Measurements from ENCODE around the gene PDE5A. TPM values are rescaled to one million over a fixed set of nuclear protein-coding genes. Genes with fewer than 3 reads are reported as not detected.
A peak's percentile ranks its signal among the peaks of the same experiment; 100 is the strongest.

The PDE5A gene
- total RNA-seq, 4 donors from 2014 or later, result 34.6 to 52.7 (median 46.4) TPM

DNA sequence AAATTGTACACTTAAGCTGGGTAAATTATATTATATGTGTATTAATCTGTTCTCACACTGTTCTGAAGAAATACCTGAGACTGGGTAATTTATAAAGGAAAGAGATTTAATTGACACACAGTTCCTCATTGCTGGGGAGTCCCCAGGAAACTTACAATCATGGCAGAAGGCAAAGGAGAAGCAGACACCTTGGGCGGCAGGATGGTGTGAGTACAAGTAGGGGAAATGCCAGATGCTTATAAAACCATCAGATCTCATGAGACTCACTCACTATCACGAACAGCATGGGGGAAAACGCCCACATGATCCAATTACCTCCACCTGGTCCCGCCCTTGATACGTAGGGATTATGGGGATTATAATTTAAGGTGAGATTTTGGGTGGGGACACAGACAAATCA, 34.9 kb downstream of the PDE5A start:
- 68 to 70% methylated on average over 2 to 5 of the region's 5 CpGs for WGBS, 2 donors (ENCODE audit: low coverage in 1 of 2)
- intact Hi-C loops (cut with DNase I; ENCODE audit: low total_unique reads) (no loop called here), in situ Hi-C loops (cut with MboI; ENCODE audit: low pct_ligation_motif_present in 1 of 4, low pct_unique_long_range_greater_than_20kb in 1 of 4, low sequenced_read_pairs in 3 of 4) (no loop called here)
- no peak for DNase-seq
- H3K36me3 ChIP-seq, result no peaks in the 10 kb centered on the region
- peaks cover 0 to under 1% of the 10 kb centered on the region in 2 donors for H3K9me3 ChIP-seq
- H3K27ac ChIP-seq, result peak overlapping the region in 1 of 4 donors; percentile 17
- no peaks in the 10 kb centered on the region for H3K27me3 ChIP-seq
- TF ChIP-seq POLR2AphosphoS5 (IDR thresholded peaks at IDR 0.05), result no peak
- no peak for TF ChIP-seq POLR2A (IDR thresholded peaks at IDR 0.05)
- no peak overlapping the region for H3K4me3 ChIP-seq
- peaks cover 5 to 55% (median 9%) of the 10 kb centered on the region in 4 donors for H3K4me1 ChIP-seq

DNA sequence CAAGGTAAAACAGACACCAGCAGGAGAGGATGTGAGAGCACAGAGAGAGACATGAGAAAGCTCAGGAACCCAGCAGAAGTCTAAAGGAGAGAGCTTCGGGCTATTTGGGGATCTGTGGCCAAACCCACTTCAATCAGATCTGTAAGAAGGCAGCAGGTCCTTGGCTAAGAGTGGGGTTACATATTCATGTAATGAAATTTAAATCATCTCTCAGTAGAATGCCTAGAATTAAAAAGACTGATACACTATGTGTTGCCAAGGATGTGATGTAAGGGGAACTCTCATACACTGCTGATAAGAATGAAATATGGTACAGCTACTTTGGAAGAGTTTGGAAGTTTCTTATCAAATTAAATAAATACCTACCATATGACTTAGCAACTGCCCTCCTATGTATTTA, 35.8 kb downstream of the PDE5A start:
- Histone ChIP-seq H3K4me1 (peaks cover 5 to 50% (median 9%) of the 10 kb centered on the region in 4 donors), H3K27me3 (no peaks in the 10 kb centered on the region), H3K9me3 (no peaks in the 10 kb centered on the region), H3K27ac (peak overlapping the region in 2 of 4 donors; percentile 17 to 23), H3K36me3 (no peaks in the 10 kb centered on the region), H3K4me3 (no peak overlapping the region)
- DNase-seq, result no peak
- intact Hi-C loops (cut with DNase I; ENCODE audit: low total_unique reads) (no loop called here), in situ Hi-C loops (cut with MboI; ENCODE audit: low pct_ligation_motif_present in 1 of 4, low pct_unique_long_range_greater_than_20kb in 1 of 4, low sequenced_read_pairs in 3 of 4) (no loop called here)
- whole genome bisulfite sequencing, 2 donors (ENCODE audit: low coverage in 1 of 2), result 92% methylated on average over 1 of the region's 1 CpG; no CpG with 5 or more reads in 1 of the 2 donors
- no peak for TF ChIP-seq EP300 (IDR thresholded peaks at IDR 0.05; ENCODE audit: low read depth)
- TF ChIP-seq POLR2A (IDR thresholded peaks at IDR 0.05), result no peak
- TF ChIP-seq, protein P1, sequence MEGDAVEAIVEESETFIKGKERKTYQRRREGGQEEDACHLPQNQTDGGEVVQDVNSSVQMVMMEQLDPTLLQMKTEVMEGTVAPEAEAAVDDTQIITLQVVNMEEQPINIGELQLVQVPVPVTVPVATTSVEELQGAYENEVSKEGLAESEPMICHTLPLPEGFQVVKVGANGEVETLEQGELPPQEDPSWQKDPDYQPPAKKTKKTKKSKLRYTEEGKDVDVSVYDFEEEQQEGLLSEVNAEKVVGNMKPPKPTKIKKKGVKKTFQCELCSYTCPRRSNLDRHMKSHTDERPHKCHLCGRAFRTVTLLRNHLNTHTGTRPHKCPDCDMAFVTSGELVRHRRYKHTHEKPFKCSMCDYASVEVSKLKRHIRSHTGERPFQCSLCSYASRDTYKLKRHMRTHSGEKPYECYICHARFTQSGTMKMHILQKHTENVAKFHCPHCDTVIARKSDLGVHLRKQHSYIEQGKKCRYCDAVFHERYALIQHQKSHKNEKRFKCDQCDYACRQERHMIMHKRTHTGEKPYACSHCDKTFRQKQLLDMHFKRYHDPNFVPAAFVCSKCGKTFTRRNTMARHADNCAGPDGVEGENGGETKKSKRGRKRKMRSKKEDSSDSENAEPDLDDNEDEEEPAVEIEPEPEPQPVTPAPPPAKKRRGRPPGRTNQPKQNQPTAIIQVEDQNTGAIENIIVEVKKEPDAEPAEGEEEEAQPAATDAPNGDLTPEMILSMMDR (IDR thresholded peaks at IDR 0.05), result no peak
- no peak for TF ChIP-seq POLR2AphosphoS5 (IDR thresholded peaks at IDR 0.05)

DNA sequence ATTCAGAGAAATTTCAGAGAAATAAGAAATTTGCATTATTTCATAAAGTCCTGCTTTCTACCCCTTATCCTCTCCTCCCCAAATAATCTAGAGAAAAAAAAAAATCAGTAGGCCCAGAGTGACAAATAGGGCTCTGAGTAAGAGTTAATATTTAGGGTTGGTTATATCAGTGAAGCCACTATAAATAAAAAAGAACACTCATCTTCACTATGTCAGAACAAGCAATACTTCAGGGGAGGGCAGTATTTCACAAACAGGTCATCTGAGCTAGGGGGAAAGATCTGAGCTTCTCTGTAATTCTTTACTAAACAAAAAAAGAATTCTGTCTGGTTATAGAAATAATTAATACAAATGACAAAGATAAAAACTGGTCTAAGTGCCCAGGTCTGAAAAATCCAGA, 39.4 kb downstream of the PDE5A start:
- peaks cover 0 to 36% (median 7%) of the 10 kb centered on the region in 4 donors for H3K4me1 ChIP-seq
- no peak overlapping the region for H3K4me3 ChIP-seq
- intact Hi-C loops (cut with DNase I; ENCODE audit: low total_unique reads), result no loop called here
- DNase-seq, result no peak
- TF ChIP-seq POLR2AphosphoS5 (IDR thresholded peaks at IDR 0.05), result no peak
- no peak for TF ChIP-seq EP300 (IDR thresholded peaks at IDR 0.05; ENCODE audit: low read depth)
- no peak for TF ChIP-seq POLR2A (IDR thresholded peaks at IDR 0.05)
- TF ChIP-seq, protein P1 (IDR thresholded peaks at IDR 0.05), result no peak
- no peaks in the 10 kb centered on the region for H3K36me3 ChIP-seq
- no peaks in the 10 kb centered on the region for H3K27me3 ChIP-seq
- H3K9me3 ChIP-seq, result no peaks in the 10 kb centered on the region
- H3K27ac ChIP-seq, result peak overlapping the region in 1 of 4 donors; percentile 47
- in situ Hi-C loops (cut with MboI; ENCODE audit: low pct_ligation_motif_present in 1 of 4, low pct_unique_long_range_greater_than_20kb in 1 of 4, low sequenced_read_pairs in 3 of 4), result no loop called here

DNA sequence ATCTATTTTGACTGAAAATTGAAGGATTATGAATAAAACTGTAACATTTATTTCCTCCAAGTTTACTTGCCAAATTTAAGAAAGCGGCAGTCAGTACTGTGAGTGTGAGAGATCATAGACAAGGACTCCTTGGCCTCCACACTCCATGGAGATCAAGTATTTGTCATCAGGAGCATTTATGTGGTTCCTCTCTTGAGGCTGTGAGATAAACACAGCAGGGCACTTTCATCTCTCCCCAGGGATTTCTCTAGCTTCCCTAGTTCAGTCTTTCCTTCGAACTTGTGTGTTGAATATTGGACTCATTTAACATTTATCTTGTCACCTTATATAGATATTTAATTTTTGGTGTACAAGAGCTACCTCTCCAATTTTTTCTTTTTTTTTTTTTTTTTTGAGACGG, 40.8 kb downstream of the PDE5A start:
- intact Hi-C loops (cut with DNase I; ENCODE audit: low total_unique reads) (no loop called here), in situ Hi-C loops (cut with MboI; ENCODE audit: low pct_ligation_motif_present in 1 of 4, low pct_unique_long_range_greater_than_20kb in 1 of 4, low sequenced_read_pairs in 3 of 4) (no loop called here)
- no peaks in the 10 kb centered on the region for H3K9me3 ChIP-seq
- no peak overlapping the region for H3K27ac ChIP-seq
- H3K27me3 ChIP-seq, result no peaks in the 10 kb centered on the region
- no peak for DNase-seq
- WGBS, 2 donors (ENCODE audit: low coverage in 1 of 2), result 87 to 100% methylated on average over 1 to 3 of the region's 3 CpGs
- no peak for TF ChIP-seq EP300 (IDR thresholded peaks at IDR 0.05; ENCODE audit: low read depth)
- no peak for TF ChIP-seq POLR2A (IDR thresholded peaks at IDR 0.05)
- TF ChIP-seq POLR2AphosphoS5 (IDR thresholded peaks at IDR 0.05), result no peak
- TF ChIP-seq, protein P1 (IDR thresholded peaks at IDR 0.05), result no peak
- H3K36me3 ChIP-seq, result no peaks in the 10 kb centered on the region
- H3K4me1 ChIP-seq, result peaks cover 0 to 30% (median 7%) of the 10 kb centered on the region in 4 donors
- H3K4me3 ChIP-seq, result no peak overlapping the region

DNA sequence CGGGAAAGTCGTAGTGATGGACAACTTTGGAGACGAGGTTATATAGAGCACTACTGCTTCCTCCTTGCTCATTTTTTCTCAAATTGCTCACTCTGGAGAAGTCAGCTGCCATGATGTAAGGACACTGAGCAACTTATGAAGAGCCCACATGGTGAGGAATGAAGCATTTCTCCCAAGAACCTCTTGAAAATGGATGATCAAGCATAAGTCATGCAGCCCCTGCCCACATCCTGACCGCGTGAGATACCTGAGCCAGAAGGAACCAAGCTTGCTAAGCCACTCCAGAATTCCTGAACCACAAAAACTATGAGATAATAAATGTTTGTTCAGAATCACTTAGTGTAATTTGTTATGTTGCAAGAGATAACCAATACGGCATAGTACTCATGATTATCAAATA, 42.8 kb downstream of the PDE5A start:
- no peak overlapping the region for H3K27ac ChIP-seq
- H3K36me3 ChIP-seq, result no peaks in the 10 kb centered on the region
- intact Hi-C loops (cut with DNase I; ENCODE audit: low total_unique reads), result no loop called here
- H3K4me1 ChIP-seq, result peaks cover 5 to 29% (median 9%) of the 10 kb centered on the region in 4 donors
- DNase-seq, result no peak
- H3K27me3 ChIP-seq, result no peaks in the 10 kb centered on the region
- 92 to 96% methylated on average over 6 of the region's 6 CpGs for WGBS, 2 donors (ENCODE audit: low coverage in 1 of 2)
- TF ChIP-seq POLR2A (IDR thresholded peaks at IDR 0.05) (no peak), POLR2AphosphoS5 (IDR thresholded peaks at IDR 0.05) (no peak), EP300 (IDR thresholded peaks at IDR 0.05; ENCODE audit: low read depth) (no peak)
- no peaks in the 10 kb centered on the region for H3K9me3 ChIP-seq
- in situ Hi-C loops (cut with MboI; ENCODE audit: low pct_ligation_motif_present in 1 of 4, low pct_unique_long_range_greater_than_20kb in 1 of 4, low sequenced_read_pairs in 3 of 4), result no loop called here
- no peak overlapping the region for H3K4me3 ChIP-seq

Data from transverse colon (tissue), 4 donors.